ENCODE data around the gene HYLS1.

GRCh38 chr11:125925804-125926203 lies 38.3 kb downstream of the HYLS1 start:
- TF ChIP-seq CTCF (IDR thresholded peaks at IDR 0.05) (no peak), POLR2A (IDR thresholded peaks at IDR 0.05) (no peak)
